Calu3 (cell line): ENCODE measurements around the gene SULT1C3. TPM values are rescaled to one million over a fixed set of nuclear protein-coding genes. Genes with fewer than 3 reads are reported as not detected.

Source experiments
- BruUV-seq: library from RNA; stranded (reverse); fragments of 400-500 nt; replicated peaks from 2 replicates; lab custom pipeline; 2021; lab: Mats Ljungman, UMichigan
- CTCF ChIA-PET: fragments of 300-600 bp; sonication (Branson Sonifier 250); formaldehyde crosslinking; loops from one replicate; lab custom pipeline; 2022; ENCODE audit warnings: antibody characterized with exemption; lab: Charles Lee
- DNase-seq: peaks from one replicate; pipeline ENCODE4 v3.0.0; 2022
- H3K27ac Mint-ChIP-seq: one replicate; pipeline ENCODE4 v1.8.0; 2022; ENCODE audit warnings: mixed read lengths; ENCODE audit not compliant: unreplicated experiment
- H3K27me3 Mint-ChIP-seq: one replicate; pipeline ENCODE4 v1.8.0; 2022; ENCODE audit warnings: mixed read lengths; ENCODE audit not compliant: unreplicated experiment
- H3K36me3 Mint-ChIP-seq: one replicate; pipeline ENCODE4 v1.8.0; 2022; ENCODE audit warnings: mild to moderate bottlenecking, moderate library complexity, mixed read lengths; ENCODE audit not compliant: insufficient read depth, unreplicated experiment
- H3K4me1 Mint-ChIP-seq: one replicate; pipeline ENCODE4 v1.8.0; 2022; ENCODE audit warnings: mild to moderate bottlenecking, low read depth, mixed read lengths; ENCODE audit not compliant: unreplicated experiment
- H3K4me3 Mint-ChIP-seq: one replicate; pipeline ENCODE4 v1.8.0; 2022; ENCODE audit warnings: mild to moderate bottlenecking, low read depth, moderate library complexity, mixed read lengths; ENCODE audit not compliant: unreplicated experiment
- H3K9me3 Mint-ChIP-seq: one replicate; pipeline ENCODE4 v1.8.0; 2022; ENCODE audit warnings: low read depth, mixed read lengths; ENCODE audit not compliant: unreplicated experiment
- intact Hi-C: fragments of 100-400 bp; cut with micrococcal nuclease; formaldehyde crosslinking; loops from one replicate; pipeline ENCODE4 v1.10.0; 2022; ENCODE audit not compliant: unreplicated experiment
- total RNA-seq: library from RNA; stranded (reverse); gene quantifications from 2 replicates; pipeline ENCODE4 v1.2.3, GENCODE V29; 2022
- TF ChIP-seq, protein P1 (sequence below): fragments of 200-600 bp; IDR thresholded peaks from one replicate; pipeline ENCODE4 v1.8.0; 2022; ENCODE audit warnings: antibody characterized with exemption; ENCODE audit not compliant: unreplicated experiment

The SULT1C3 gene
- total RNA-seq, 1 experiment from 2014 or later, result not detected

- no peaks in the 10 kb centered on the region for H3K36me3 Mint-ChIP-seq
- peaks cover 48% of the 10 kb centered on the region for H3K4me1 Mint-ChIP-seq
- no peaks in the 10 kb centered on the region for H3K27me3 Mint-ChIP-seq
- CTCF ChIA-PET, result no interaction called here
- H3K9me3 Mint-ChIP-seq, result no peaks in the 10 kb centered on the region
- no TSS peak for BruUV-seq
- TF ChIP-seq, protein P1, sequence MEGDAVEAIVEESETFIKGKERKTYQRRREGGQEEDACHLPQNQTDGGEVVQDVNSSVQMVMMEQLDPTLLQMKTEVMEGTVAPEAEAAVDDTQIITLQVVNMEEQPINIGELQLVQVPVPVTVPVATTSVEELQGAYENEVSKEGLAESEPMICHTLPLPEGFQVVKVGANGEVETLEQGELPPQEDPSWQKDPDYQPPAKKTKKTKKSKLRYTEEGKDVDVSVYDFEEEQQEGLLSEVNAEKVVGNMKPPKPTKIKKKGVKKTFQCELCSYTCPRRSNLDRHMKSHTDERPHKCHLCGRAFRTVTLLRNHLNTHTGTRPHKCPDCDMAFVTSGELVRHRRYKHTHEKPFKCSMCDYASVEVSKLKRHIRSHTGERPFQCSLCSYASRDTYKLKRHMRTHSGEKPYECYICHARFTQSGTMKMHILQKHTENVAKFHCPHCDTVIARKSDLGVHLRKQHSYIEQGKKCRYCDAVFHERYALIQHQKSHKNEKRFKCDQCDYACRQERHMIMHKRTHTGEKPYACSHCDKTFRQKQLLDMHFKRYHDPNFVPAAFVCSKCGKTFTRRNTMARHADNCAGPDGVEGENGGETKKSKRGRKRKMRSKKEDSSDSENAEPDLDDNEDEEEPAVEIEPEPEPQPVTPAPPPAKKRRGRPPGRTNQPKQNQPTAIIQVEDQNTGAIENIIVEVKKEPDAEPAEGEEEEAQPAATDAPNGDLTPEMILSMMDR, result no peak
- H3K27ac Mint-ChIP-seq, result no peak overlapping the region
- DNase-seq, result no peak
- intact Hi-C loops, result no loop called here
- no peak overlapping the region for H3K4me3 Mint-ChIP-seq
Measured at GRCh38 chr2:108263401-108263800, 23.6 kb downstream of the SULT1C3 start.

GRCh38 chr2:108266218-108266617 is 26.4 kb downstream of the SULT1C3 start:
- TF ChIP-seq, protein P1, result no peak
- peaks cover 76% of the 10 kb centered on the region for H3K4me1 Mint-ChIP-seq
- H3K4me3 Mint-ChIP-seq, result no peak overlapping the region
- peak overlapping the region; percentile 77 for H3K27ac Mint-ChIP-seq
- no peaks in the 10 kb centered on the region for H3K27me3 Mint-ChIP-seq
- CTCF ChIA-PET, result no interaction called here
- H3K36me3 Mint-ChIP-seq, result peaks cover 3% of the 10 kb centered on the region
- no TSS peak for BruUV-seq
- H3K9me3 Mint-ChIP-seq, result no peaks in the 10 kb centered on the region
- intact Hi-C loops, result loop anchor here (5.0 kb wide), 1 partner anchor 49 kb away; no protein-coding TSS in a partner anchor
- DNase-seq, result no peak

DNA sequence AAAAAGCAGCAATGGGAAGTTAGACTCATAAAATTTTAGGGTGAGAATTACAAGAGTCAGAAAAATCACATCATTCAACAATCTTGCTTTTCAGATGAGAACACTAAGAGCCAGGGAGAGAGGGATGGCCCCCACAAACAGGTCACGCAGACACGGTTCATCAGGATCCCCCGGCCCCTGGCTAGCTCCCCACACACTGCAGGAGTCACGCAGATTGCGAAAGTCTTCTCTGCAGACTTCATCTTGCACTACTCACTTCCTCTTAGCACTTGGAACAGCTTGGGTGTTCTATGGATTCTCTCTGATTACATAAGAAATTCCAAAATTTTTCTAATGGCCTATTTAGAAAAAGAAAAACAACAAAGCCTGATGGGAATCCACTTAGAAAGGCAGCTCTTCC is 27.3 kb downstream of the SULT1C3 start:
- DNase-seq, result no peak
- H3K36me3 Mint-ChIP-seq, result peaks cover 10% of the 10 kb centered on the region
- TF ChIP-seq, protein P1, result no peak
- H3K9me3 Mint-ChIP-seq, result no peaks in the 10 kb centered on the region
- H3K27me3 Mint-ChIP-seq, result no peaks in the 10 kb centered on the region
- H3K4me1 Mint-ChIP-seq, result peaks cover 84% of the 10 kb centered on the region
- no TSS peak for BruUV-seq
- peak overlapping the region; percentile 77 for H3K27ac Mint-ChIP-seq
- intact Hi-C loops, result loop anchor here (5.0 kb wide), 1 partner anchor 50 kb away; no protein-coding TSS in a partner anchor
- H3K4me3 Mint-ChIP-seq, result no peak overlapping the region
- CTCF ChIA-PET, result interaction anchor here (1.3 kb wide), 1 partner anchor 51 kb away, joined by 3 read pairs; no protein-coding TSS in a partner anchor

DNA sequence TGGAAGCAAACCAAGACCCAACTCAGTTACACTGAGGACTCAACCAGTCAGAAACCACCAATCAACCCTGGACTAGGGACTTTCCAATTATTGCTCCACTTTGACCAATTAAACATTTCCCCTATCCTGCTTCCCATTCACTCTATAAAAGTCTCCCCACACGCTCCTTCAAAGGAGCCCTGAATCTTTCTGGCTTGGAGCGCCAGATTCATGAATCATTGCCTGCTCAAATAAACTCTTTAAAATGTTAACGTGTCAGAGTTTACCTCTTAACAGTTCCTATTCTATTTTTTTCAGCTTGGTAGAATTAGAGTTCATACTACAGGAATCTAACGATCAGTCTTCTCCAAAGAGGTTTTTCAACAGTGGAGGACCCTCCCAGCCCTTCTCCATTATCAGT is 28.2 kb downstream of the SULT1C3 start:
- Mint-ChIP-seq H3K4me1 (peaks cover 86% of the 10 kb centered on the region), H3K9me3 (no peaks in the 10 kb centered on the region), H3K27me3 (no peaks in the 10 kb centered on the region), H3K4me3 (peak overlapping the region; percentile 2), H3K36me3 (peaks cover 11% of the 10 kb centered on the region), H3K27ac (peak overlapping the region; percentile 77)
- CTCF ChIA-PET, result interaction anchor here (1.3 kb wide), 1 partner anchor 52 kb away, joined by 3 read pairs; no protein-coding TSS in a partner anchor
- TF ChIP-seq, protein P1, result no peak
- intact Hi-C loops, result loop anchor here (5.0 kb wide), 1 partner anchor 51 kb away; no protein-coding TSS in a partner anchor
- no TSS peak for BruUV-seq
- no peak for DNase-seq
